Colon (tissue), 2 donors: ENCODE results near the gene TMEM245.
"Not testable (repeated sequence)": the region's sequence is repeated elsewhere in the genome, so short reads cannot be mapped to it uniquely, and the experiment has no call there.

Experiments used
- FAIRE-seq: peaks from 2 replicates; lab custom pipeline; 2012; peaks lifted over from hg19 to GRCh38; lab: Jason Lieb, UNC
- donor health status: control.
- donor health status: control.

The TMEM245 gene

GRCh38 chr9:109063760-109064159, 56.0 kb downstream of the TMEM245 start:
- FAIRE-seq, result no peak

DNA sequence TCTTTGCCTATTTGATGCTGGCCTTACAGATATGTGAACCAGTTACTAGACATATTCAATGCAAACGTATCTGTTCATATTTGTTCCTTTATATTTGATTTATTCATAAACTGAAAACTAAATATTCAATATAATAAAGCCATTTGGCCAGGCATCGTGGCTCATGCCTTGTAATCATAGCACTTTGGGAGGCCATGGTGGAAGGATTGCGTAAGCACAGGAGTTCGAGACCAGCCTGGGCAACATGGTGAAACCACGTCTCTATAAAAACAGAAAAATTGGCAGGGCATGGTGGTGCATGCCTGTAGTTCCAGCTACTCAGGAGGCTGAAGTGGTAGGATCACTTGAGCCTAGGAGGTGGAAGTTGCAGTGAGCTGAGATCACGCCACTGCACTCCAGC, 57.2 kb downstream of the TMEM245 start:
- no peak for FAIRE-seq

DNA sequence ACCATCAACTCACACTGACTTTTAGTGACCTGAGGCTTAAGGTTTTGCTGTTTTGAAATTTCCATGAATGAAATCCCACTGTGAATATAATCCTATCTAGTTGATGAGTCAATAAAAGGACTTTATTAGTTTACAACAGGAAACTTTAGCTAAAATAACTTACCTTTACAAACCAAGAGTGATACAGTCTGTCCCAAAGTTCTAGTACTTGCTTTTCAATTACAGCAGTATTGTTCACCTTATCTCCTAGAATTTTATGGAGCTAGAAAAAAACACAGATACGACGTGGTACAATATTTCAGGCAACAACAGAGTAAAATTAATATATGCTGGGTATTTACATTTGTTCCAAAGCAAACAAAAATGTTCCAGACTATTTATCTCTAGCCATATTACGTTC, 59.6 kb downstream of the TMEM245 start:
- no peak for FAIRE-seq

GRCh38 chr9:109053121-109053520, 66.6 kb downstream of the TMEM245 start:
- not testable (repeated sequence) for FAIRE-seq

- FAIRE-seq, result no peak
Measured at GRCh38 chr9:109052416-109052815, 67.3 kb downstream of the TMEM245 start.

DNA sequence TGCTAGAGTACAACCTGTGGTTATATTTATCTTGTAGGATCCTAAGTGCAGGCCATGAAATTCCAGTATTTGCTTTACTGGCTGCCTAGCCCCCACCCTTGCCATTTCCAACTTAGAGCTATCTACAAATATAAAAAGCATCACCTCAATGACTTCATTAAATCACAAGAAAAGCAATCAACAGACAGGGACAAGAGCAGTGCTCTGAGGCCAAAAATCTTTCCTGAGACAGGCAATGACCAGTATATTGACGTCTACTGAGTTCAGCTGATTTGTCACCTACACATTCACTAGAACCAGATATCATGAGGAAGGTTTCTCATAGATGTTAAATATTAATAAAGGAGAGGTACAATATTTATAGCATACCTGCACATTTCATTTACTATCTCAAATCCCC, 68.0 kb downstream of the TMEM245 start:
- no peak for FAIRE-seq

- no peak for FAIRE-seq
Measured at GRCh38 chr9:109050444-109050843, 69.3 kb downstream of the TMEM245 start.

GRCh38 chr9:109048822-109049221, 70.9 kb downstream of the TMEM245 start:
- FAIRE-seq, result no peak

GRCh38 chr9:109047259-109047658, 72.5 kb downstream of the TMEM245 start:
- FAIRE-seq, result no peak

- FAIRE-seq, result no peak
Measured at GRCh38 chr9:109046346-109046745, 73.4 kb downstream of the TMEM245 start.

DNA sequence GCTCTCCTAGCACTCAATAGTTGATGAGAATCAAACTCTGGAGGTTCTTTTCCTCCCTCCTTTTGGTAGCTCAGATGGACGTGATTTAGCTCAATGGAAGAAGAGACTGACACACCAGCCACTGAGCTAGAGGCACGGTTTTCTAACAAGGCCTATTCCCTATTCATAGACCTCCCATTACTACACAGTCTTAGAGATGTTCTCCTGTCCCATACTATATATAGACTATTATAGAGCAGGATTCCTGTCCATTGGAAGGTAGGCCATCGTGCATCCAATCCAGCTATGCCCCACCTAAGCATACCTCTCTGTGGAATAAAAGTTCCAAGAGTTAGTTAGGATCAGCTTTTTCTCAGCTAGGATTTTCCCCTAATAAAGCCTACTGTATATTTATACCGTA, 76.2 kb downstream of the TMEM245 start:
- FAIRE-seq, result no peak

GRCh38 chr9:109040571-109040970, 79.2 kb downstream of the TMEM245 start:
- no peak for FAIRE-seq

- FAIRE-seq, result no peak
Measured at GRCh38 chr9:109039539-109039938, 80.2 kb downstream of the TMEM245 start.

DNA sequence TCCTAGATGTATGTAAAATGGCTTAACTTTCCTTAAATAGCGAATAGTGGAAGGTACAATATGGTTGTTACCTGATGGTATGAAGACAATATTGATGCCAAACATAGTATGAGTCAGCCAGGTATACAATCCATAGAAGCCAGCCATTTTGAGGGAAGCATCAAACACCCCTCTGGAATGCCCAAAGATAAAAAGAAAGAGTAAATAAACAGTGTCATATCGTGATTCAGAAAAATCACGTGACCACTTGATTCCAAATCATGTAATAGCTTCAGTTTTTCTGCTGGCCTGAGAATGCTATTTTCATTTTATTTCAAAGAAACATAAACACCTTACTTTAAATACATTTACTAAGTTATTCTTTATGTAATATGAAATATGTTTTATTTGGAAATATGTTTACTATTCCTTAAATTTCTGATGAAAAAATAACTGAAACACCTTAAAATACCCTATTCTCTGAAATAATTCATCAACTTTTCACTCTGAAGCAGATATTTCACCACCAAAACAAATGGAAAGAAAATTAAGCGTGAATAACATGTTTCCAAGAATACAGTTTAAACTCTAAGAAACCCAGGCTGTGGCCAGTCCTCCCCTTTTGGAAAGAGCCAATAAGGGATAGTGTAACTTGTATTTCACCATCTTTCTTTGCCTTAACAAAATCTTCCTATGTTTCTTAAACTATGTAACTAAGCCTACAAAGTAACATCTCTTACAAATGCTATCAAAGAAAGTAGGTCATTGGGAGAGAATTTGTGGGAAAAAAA, 81.6 kb downstream of the TMEM245 start:
- FAIRE-seq, result no peak

DNA sequence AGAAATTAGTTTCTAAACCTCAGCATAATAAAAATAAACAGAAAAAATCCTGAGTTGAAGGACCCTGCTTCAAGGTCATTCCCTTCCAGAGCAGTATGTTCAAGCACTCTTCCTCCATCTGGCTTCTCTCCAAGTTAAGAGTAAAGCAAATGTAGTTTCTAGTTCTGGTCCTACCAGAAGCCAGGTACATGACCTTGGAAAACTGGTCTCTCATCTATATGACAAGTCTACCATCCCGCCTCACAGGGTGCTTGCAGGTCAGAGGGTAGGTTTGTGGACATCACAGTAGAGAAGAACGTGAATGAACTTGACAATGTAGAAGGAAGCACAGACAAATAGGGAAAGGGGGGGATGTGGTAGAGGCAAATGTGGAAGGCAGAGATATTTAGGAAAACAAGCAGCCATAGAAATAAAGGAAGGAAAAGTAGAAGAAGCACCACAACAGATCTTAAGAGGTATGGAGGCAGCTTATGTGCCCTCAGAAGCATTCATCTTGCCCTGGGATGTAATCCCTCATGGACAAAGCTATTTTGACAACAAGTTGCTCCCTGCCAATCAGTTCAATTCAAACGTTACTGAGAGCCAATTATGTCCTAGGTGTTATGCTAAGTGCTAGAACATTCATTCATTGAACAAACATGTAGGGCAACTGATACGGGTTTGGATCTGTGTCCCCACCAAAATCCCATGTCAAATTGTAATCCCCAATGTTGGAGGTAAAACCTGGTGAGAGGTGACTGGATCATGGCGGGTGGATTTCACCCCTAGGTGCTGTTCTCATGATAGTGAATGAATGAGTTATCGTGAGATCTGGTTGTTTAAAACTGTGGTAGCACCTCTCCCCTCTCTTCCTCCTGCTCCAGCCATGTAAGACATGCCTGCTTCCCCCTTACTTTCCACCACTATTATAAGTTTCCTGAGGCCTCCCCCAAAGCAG, 82.7 kb downstream of the TMEM245 start:
- FAIRE-seq, result no peak

- no peak for FAIRE-seq
Measured at GRCh38 chr9:109035684-109036423, 83.9 kb downstream of the TMEM245 start.

GRCh38 chr9:109033941-109034700, 85.6 kb downstream of the TMEM245 start:
- FAIRE-seq, result no peak

- FAIRE-seq, result no peak
Measured at GRCh38 chr9:109031241-109031640, 88.5 kb downstream of the TMEM245 start.

DNA sequence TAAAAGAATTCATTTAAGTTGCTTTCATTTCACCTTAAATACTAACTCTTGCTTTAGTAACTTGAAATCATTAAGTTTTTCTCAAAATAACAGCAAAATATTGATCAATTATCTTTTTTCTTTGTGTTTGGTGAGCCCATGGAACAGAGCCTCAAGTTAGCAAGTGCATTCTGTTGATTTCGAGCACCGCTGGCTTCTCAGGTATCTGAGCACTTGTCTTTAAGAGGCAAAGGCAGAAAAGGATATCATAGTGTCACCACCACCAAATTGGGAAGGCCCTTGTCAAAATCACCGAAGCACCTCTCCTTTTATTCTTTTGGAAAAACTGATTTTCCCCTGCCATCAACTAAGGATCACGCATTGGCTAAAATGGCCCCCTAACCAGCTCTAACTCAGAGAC, 89.3 kb downstream of the TMEM245 start:
- FAIRE-seq, result no peak

- no peak for FAIRE-seq
Measured at GRCh38 chr9:109028457-109028856, 91.3 kb downstream of the TMEM245 start.

GRCh38 chr9:109027176-109027575, 92.6 kb downstream of the TMEM245 start:
- FAIRE-seq, result no peak

GRCh38 chr9:109026306-109026705, 93.4 kb downstream of the TMEM245 start:
- FAIRE-seq, result no peak
